HEK293 (cell line): ENCODE measurements around the gene BMP6.

Experiments used
- CTCF ChIA-PET: fragments of 350-600 bp; formaldehyde crosslinking; extraction: SDS; loops from one replicate; lab custom pipeline; 2021; ENCODE audit warnings: antibody characterized with exemption; lab: Yijun Ruan, JAX
- POLR2A ChIA-PET: fragments of 300-600 bp; formaldehyde crosslinking; extraction: SDS; loops from one replicate; lab custom pipeline; 2020; ENCODE audit warnings: antibody characterized with exemption, inconsistent platforms; lab: Yijun Ruan, JAX
- H3K27ac ChIP-seq: fragments of 200-500 bp; sonication (Bioruptor generic); 2 replicates; pipeline ENCODE4 v1.5.1; 2014; ENCODE audit warnings: low read depth, low read length, control low read depth, inconsistent platforms; ENCODE audit errors: extremely low read depth
- H3K36me3 ChIP-seq, 2 experiments: fragments of 200-500 bp in 1 of 2; sonication (Bioruptor generic) in 1 of 2; 1 replicate in 1 of 2; 2 replicates in 1 of 2; pipeline ENCODE4 v1.5.1; 2014 to 2017; ENCODE audit warnings: inconsistent platforms in 2 of 2, low read length in 2 of 2; ENCODE audit not compliant: control insufficient read depth in 2 of 2, insufficient read depth in 1 of 2
- H3K4me1 ChIP-seq: fragments of 200-500 bp; sonication (Bioruptor generic); 2 replicates; pipeline ENCODE4 v1.5.1; 2014; ENCODE audit warnings: mild to moderate bottlenecking, low read length, inconsistent platforms; ENCODE audit not compliant: control insufficient read depth, insufficient read depth
- H3K4me3 ChIP-seq: 2 replicates; pipeline ENCODE4 v1.5.1; 2011; ENCODE audit warnings: low read depth, mild to moderate bottlenecking, control low read depth, low read length, moderate library complexity
- H3K9me3 ChIP-seq: fragments of 200-500 bp; sonication (Bioruptor generic); 2 replicates; pipeline ENCODE4 v1.5.1; 2014; ENCODE audit warnings: low read depth, low read length, inconsistent platforms; ENCODE audit not compliant: control insufficient read depth, insufficient read depth
- GLIS1 ChIP-seq: fragments of 450-650 bp; formaldehyde crosslinking; IDR thresholded peaks from 2 replicates; pipeline ENCODE4 v1.5.1; 2016; ENCODE audit warnings: missing biosample characterization, missing genetic modification characterization
- MZF1 ChIP-seq: fragments of 450-650 bp; formaldehyde crosslinking; IDR thresholded peaks from 2 replicates; pipeline ENCODE4 v1.5.1; 2017; ENCODE audit warnings: missing biosample characterization, missing genetic modification characterization, borderline replicate concordance
- PBX3 ChIP-seq: sonication (generic); formaldehyde crosslinking; IDR thresholded peaks from 2 replicates; pipeline ENCODE4 v1.8.1; 2022; ENCODE audit warnings: mild to moderate bottlenecking, moderate library complexity, missing genetic modification reagents
- SETDB1 ChIP-seq: IDR thresholded peaks from one replicate; pipeline ENCODE4 v1.6.1; 2017; ENCODE audit warnings: mild to moderate bottlenecking, low read length, moderate library complexity, mixed read lengths; ENCODE audit not compliant: insufficient read length
- SP7 ChIP-seq: fragments of 450-650 bp; formaldehyde crosslinking; IDR thresholded peaks from 2 replicates; pipeline ENCODE4 v1.5.1; 2016; ENCODE audit warnings: missing biosample characterization, missing genetic modification characterization
- TCF7L2 ChIP-seq: IDR thresholded peaks from 2 replicates; pipeline ENCODE4 v1.6.1; 2011; ENCODE audit warnings: low read depth, mild to moderate bottlenecking, inconsistent platforms, low read length, moderate library complexity, borderline replicate concordance
- WT1 ChIP-seq: fragments of 450-650 bp; formaldehyde crosslinking; IDR thresholded peaks from 2 replicates; pipeline ENCODE4 v1.5.1; 2016; ENCODE audit warnings: missing biosample characterization, missing genetic modification characterization
- ZBTB48 ChIP-seq: fragments of 450-650 bp; formaldehyde crosslinking; IDR thresholded peaks from 2 replicates; pipeline ENCODE4 v1.5.1; 2016; ENCODE audit warnings: missing biosample characterization, missing genetic modification characterization
- ZBTB6 ChIP-seq: fragments of 450-650 bp; formaldehyde crosslinking; IDR thresholded peaks from 2 replicates; pipeline ENCODE4 v1.5.1; 2017; ENCODE audit warnings: missing biosample characterization, missing genetic modification characterization
- ZNF121 ChIP-seq: fragments of 450-650 bp; formaldehyde crosslinking; IDR thresholded peaks from 2 replicates; pipeline ENCODE4 v1.5.1; 2016; ENCODE audit warnings: missing biosample characterization, missing genetic modification characterization
- ZNF133 ChIP-seq: fragments of 450-650 bp; formaldehyde crosslinking; IDR thresholded peaks from 2 replicates; pipeline ENCODE4 v1.5.1; 2016; ENCODE audit warnings: missing biosample characterization, missing genetic modification characterization
- ZNF138 ChIP-seq: fragments of 450-650 bp; formaldehyde crosslinking; IDR thresholded peaks from 2 replicates; pipeline ENCODE4 v1.5.1; 2016; ENCODE audit warnings: missing biosample characterization, missing genetic modification characterization, borderline replicate concordance
- ZNF2 ChIP-seq: fragments of 450-650 bp; formaldehyde crosslinking; IDR thresholded peaks from 2 replicates; pipeline ENCODE4 v1.5.1; 2016; ENCODE audit warnings: missing biosample characterization, missing genetic modification characterization
- ZNF223 ChIP-seq: fragments of 450-650 bp; formaldehyde crosslinking; IDR thresholded peaks from 2 replicates; pipeline ENCODE4 v1.5.1; 2016; ENCODE audit warnings: missing biosample characterization, missing genetic modification characterization
- ZNF274 ChIP-seq, 2 experiments: fragments of 200-500 bp in 1 of 2; fragments of 450-650 bp in 1 of 2; sonication (Bioruptor generic) in 1 of 2; formaldehyde crosslinking in 1 of 2; IDR thresholded peaks; 2 replicates each; pipeline versions ENCODE4 v1.5.1 to v1.6.1; 2014 to 2016; ENCODE audit warnings: borderline replicate concordance in 1 of 2, inconsistent platforms in 1 of 2, low read length in 1 of 2, missing biosample characterization in 1 of 2, missing genetic modification characterization in 1 of 2
- ZNF488 ChIP-seq: fragments of 450-650 bp; formaldehyde crosslinking; IDR thresholded peaks from 2 replicates; pipeline ENCODE4 v1.5.1; 2016; ENCODE audit warnings: missing biosample characterization, missing genetic modification characterization
- ZNF555 ChIP-seq: fragments of 450-650 bp; formaldehyde crosslinking; conservative IDR thresholded peaks from 2 replicates; pipeline ENCODE4 v1.5.1; 2017; ENCODE audit warnings: missing biosample characterization, mild to moderate bottlenecking, missing genetic modification characterization, inconsistent platforms
- ZNF670 ChIP-seq: fragments of 450-650 bp; formaldehyde crosslinking; IDR thresholded peaks from 2 replicates; pipeline ENCODE4 v1.5.1; 2016; ENCODE audit warnings: missing biosample characterization, missing genetic modification characterization, low read depth
- ZNF677 ChIP-seq: fragments of 450-650 bp; IDR thresholded peaks from 2 replicates; pipeline ENCODE4 v1.5.0; 2018; ENCODE audit warnings: missing biosample characterization, mild to moderate bottlenecking, missing genetic modification characterization, moderate library complexity
- ZSCAN18 ChIP-seq: fragments of 450-650 bp; formaldehyde crosslinking; IDR thresholded peaks from 2 replicates; pipeline ENCODE4 v1.5.1; 2016; ENCODE audit warnings: missing biosample characterization, missing genetic modification characterization
- ZSCAN30 ChIP-seq: fragments of 450-650 bp; IDR thresholded peaks from 2 replicates; pipeline ENCODE4 v1.5.1; 2018; ENCODE audit warnings: missing biosample characterization, mild to moderate bottlenecking, missing genetic modification characterization, moderate library complexity
- TF ChIP-seq, protein P1 (sequence below): fragments of 450-650 bp; formaldehyde crosslinking; IDR thresholded peaks from 2 replicates; pipeline ENCODE4 v1.5.1; 2016; ENCODE audit warnings: missing biosample characterization, missing genetic modification characterization, borderline replicate concordance
- TF ChIP-seq, protein P2 (sequence below): IDR thresholded peaks from 2 replicates; pipeline ENCODE4 v1.6.1; 2011; ENCODE audit warnings: mild to moderate bottlenecking, low read depth, low read length, borderline replicate concordance

Gene BMP6

GRCh38 chr6:7848229-7848628 lies 122.3 kb downstream of the BMP6 start (continued):
- TF ChIP-seq ZSCAN18 = no peak
- TF ChIP-seq ZNF677 (tag by site-specific recombination) = no peak
- no peak for TF ChIP-seq TCF7L2
- no peak for TF ChIP-seq PBX3 (CRISPR knock-in tag)
- no peak for TF ChIP-seq MZF1
- TF ChIP-seq ZNF121 (tag by site-specific recombination) = no peak
- no peak for TF ChIP-seq ZNF274 (IDR thresholded peaks at IDR 0.05; ENCODE audit: low read length)
- TF ChIP-seq ZNF274 (tag by site-specific recombination; IDR thresholded peaks at IDR 0.05; ENCODE audit: borderline replicate concordance) = no peak
- no peak for TF ChIP-seq ZNF555 (tag by site-specific recombination)
- TF ChIP-seq, protein P1, sequence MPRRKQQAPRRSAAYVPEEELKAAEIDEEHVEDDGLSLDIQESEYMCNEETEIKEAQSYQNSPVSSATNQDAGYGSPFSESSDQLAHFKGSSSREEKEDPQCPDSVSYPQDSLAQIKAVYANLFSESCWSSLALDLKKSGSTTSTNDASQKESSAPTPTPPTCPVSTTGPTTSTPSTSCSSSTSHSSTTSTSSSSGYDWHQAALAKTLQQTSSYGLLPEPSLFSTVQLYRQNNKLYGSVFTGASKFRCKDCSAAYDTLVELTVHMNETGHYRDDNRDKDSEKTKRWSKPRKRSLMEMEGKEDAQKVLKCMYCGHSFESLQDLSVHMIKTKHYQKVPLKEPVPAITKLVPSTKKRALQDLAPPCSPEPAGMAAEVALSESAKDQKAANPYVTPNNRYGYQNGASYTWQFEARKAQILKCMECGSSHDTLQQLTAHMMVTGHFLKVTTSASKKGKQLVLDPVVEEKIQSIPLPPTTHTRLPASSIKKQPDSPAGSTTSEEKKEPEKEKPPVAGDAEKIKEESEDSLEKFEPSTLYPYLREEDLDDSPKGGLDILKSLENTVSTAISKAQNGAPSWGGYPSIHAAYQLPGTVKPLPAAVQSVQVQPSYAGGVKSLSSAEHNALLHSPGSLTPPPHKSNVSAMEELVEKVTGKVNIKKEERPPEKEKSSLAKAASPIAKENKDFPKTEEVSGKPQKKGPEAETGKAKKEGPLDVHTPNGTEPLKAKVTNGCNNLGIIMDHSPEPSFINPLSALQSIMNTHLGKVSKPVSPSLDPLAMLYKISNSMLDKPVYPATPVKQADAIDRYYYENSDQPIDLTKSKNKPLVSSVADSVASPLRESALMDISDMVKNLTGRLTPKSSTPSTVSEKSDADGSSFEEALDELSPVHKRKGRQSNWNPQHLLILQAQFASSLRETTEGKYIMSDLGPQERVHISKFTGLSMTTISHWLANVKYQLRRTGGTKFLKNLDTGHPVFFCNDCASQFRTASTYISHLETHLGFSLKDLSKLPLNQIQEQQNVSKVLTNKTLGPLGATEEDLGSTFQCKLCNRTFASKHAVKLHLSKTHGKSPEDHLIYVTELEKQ = no peak
- no peak for TF ChIP-seq ZSCAN30

DNA sequence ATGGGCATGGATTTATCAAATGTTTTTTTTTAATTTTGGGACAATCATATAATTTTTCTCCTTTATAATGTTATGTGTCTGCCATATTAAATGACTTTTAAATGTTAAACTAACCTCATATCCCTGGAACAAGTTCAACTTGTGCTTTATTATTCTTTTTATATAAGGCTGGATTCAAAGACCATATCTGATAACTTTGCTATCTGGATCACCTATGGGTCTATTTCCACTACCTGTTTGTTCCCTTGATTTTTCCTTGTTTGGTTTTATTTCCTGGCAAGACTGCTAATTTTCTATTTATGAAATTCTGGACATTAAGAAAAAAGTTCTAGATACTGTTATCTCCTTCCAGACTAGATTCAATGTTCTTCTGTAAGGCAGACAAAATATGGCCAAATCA lies 125.9 kb downstream of the BMP6 start:
- CTCF ChIA-PET = no interaction called here

GRCh38 chr6:7859591-7859990 lies 133.7 kb downstream of the BMP6 start:
- Histone ChIP-seq H3K9me3 (no peaks in the 10 kb centered on the region), H3K4me1 (no peaks in the 10 kb centered on the region), H3K27ac (no peak overlapping the region), H3K36me3 (no peaks in the 10 kb centered on the region), H3K4me3 (no peak overlapping the region)
- POLR2A ChIA-PET = no interaction called here
- TF ChIP-seq WT1 (tag by site-specific recombination) (no peak), ZNF133 (tag by site-specific recombination) (no peak), ZNF223 (tag by site-specific recombination) (no peak), ZNF2 (tag by site-specific recombination) (no peak), GLIS1 (tag by site-specific recombination) (no peak), ZNF138 (tag by site-specific recombination) (no peak), ZNF670 (tag by site-specific recombination) (no peak), SP7 (tag by site-specific recombination) (no peak), ZBTB6 (tag by site-specific recombination) (no peak), ZBTB48 (tag by site-specific recombination) (no peak)
- TF ChIP-seq, protein P2, sequence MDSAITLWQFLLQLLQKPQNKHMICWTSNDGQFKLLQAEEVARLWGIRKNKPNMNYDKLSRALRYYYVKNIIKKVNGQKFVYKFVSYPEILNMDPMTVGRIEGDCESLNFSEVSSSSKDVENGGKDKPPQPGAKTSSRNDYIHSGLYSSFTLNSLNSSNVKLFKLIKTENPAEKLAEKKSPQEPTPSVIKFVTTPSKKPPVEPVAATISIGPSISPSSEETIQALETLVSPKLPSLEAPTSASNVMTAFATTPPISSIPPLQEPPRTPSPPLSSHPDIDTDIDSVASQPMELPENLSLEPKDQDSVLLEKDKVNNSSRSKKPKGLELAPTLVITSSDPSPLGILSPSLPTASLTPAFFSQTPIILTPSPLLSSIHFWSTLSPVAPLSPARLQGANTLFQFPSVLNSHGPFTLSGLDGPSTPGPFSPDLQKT = no peak
- TF ChIP-seq, all 188 proteins: peak for 0
- CTCF ChIA-PET = interaction anchor here (0.6 to 1.1 kb wide), 2 partner anchors 23 to 155 kb away, joined by 4 to 5 read pairs; no protein-coding TSS in a partner anchor

More for the DNA sequence above, 125.9 kb downstream of the BMP6 start:
- H3K9me3 ChIP-seq = no peaks in the 10 kb centered on the region; the same call in 1 of the 2 replicates
- POLR2A ChIA-PET = no interaction called here
- no peaks in the 10 kb centered on the region for H3K36me3 ChIP-seq
- no peak overlapping the region for H3K4me3 ChIP-seq
- TF ChIP-seq ZNF488 (tag by site-specific recombination) (no peak), SETDB1 (peak; percentile 76)
- TF ChIP-seq, all 188 proteins: peak for 1
- Histone ChIP-seq H3K4me1 (no peaks in the 10 kb centered on the region), H3K27ac (no peak overlapping the region)
